ENCODE measurements around the gene SEPTIN5. TPM values are rescaled to one million over a fixed set of nuclear protein-coding genes. Genes with fewer than 3 reads are reported as not detected.
"Not testable (repeated sequence)": the region's sequence is repeated elsewhere in the genome, so short reads cannot be mapped to it uniquely, and the experiment has no call there.

Gene SEPTIN5
- total and polyA plus RNA-seq, 12 donors, result 56.5 to 218 (median 143) TPM

GRCh38 chr22:19723983-19724827, 9.9 kb downstream of the SEPTIN5 start:
- Histone ChIP-seq H3K4me1 (peaks cover 15 to 50% (median 35%) of the 10 kb centered on the region in 9 donors), H3K27ac (peak overlapping the region in 9 of 10 donors; percentile 56 to 93 (median 77))

GRCh38 chr22:19724927-19725661, 10.8 kb downstream of the SEPTIN5 start:
- intact Hi-C loops (cut with DNase I), result no loop called here
- Histone ChIP-seq H3K4me1 (peaks cover 15 to 41% (median 30%) of the 10 kb centered on the region in 9 donors), H3K36me3 (peaks cover 0 to 24% (median 6%) of the 10 kb centered on the region in 9 donors), H3K27ac (no peak overlapping the region), H3K4me3 (no peak overlapping the region), H3K27me3 (peaks cover 0 to 47% (median 20%) of the 10 kb centered on the region in 7 donors), H3K9me3 (no peaks in the 10 kb centered on the region)
- no peak for TF ChIP-seq CTCF (IDR thresholded peaks at IDR 0.05)
- 65 to 71% methylated on average over 45 of the region's 45 CpGs for WGBS, 2 donors
- DNase-seq (no peak), ATAC-seq (peak in 1 of 8 donors; percentile 5)

More at GRCh38 chr22:19723983-19724827, 9.9 kb downstream of the SEPTIN5 start:
- Histone ChIP-seq H3K4me3 (peak overlapping the region in 9 of 10 donors; percentile 17 to 49 (median 39)), H3K36me3 (peaks cover 0 to 30% (median 6%) of the 10 kb centered on the region in 9 donors), H3K9me3 (no peaks in the 10 kb centered on the region), H3K27me3 (peaks cover 0 to 56% (median 21%) of the 10 kb centered on the region in 7 donors)
- intact Hi-C loops (cut with DNase I), result no loop called here
- peak in 1 of 2 donors; percentile 52 for DNase-seq
- ATAC-seq, result peak in 4 of 8 donors; percentile 0 to 31 (median 27)
- WGBS, 2 donors, result 14 to 24% methylated on average over 81 to 89 of the region's 89 CpGs
- peak in 2 of 9 donors; percentile 11 to 23 for TF ChIP-seq CTCF (IDR thresholded peaks at IDR 0.05)

GRCh38 chr22:19726064-19726788, 11.9 kb downstream of the SEPTIN5 start:
- intact Hi-C loops (cut with DNase I); H3K27ac ChIP-seq: not testable (repeated sequence)
- WGBS, 2 donors, result 82 to 87% methylated on average over 96 of the region's 96 CpGs

GRCh38 chr22:19727310-19728150, 13.2 kb downstream of the SEPTIN5 start:
- ATAC-seq, result no peak
- Histone ChIP-seq H3K4me3 (no peak overlapping the region), H3K4me1 (peaks cover 11 to 26% (median 22%) of the 10 kb centered on the region in 9 donors), H3K36me3 (peaks cover 0 to under 1% (median 0%) of the 10 kb centered on the region in 9 donors), H3K27ac (no peak overlapping the region), H3K27me3 (peaks cover 0 to 39% (median 27%) of the 10 kb centered on the region in 7 donors), H3K9me3 (no peaks in the 10 kb centered on the region)
- 59 to 65% methylated on average over 61 of the region's 61 CpGs for WGBS, 2 donors
- intact Hi-C loops (cut with DNase I), result loop anchor here in 1 of 10 donors (2.0 kb wide), 1 partner anchor 183 kb away; no protein-coding TSS in a partner anchor
- no peak for TF ChIP-seq CTCF (IDR thresholded peaks at IDR 0.05)
- DNase-seq, result no peak

More at GRCh38 chr22:19726064-19726788, 11.9 kb downstream of the SEPTIN5 start:
- Histone ChIP-seq H3K4me1 (peaks cover 20 to 39% (median 28%) of the 10 kb centered on the region in 9 donors), H3K36me3 (peaks cover 0 to 12% (median 6%) of the 10 kb centered on the region in 9 donors), H3K27me3 (peaks cover 0 to 41% (median 25%) of the 10 kb centered on the region in 7 donors)
- H3K4me3 ChIP-seq, DNase-seq, ATAC-seq, H3K9me3 ChIP-seq: not testable (repeated sequence)
